GM21825 (cell line): Measurements from ENCODE around the gene UPF1.

Experiments
- ATAC-seq: cut with Tn5 transposase; IDR thresholded peaks from one replicate; pipeline ENCODE4 v1.9.1; 2021; ENCODE audit warnings: mild to moderate bottlenecking, moderate library complexity; ENCODE audit not compliant: unreplicated experiment

The UPF1 gene

GRCh38 chr19:18869781-18870530 is 38.2 kb downstream of the UPF1 start:
- no peak for ATAC-seq

- ATAC-seq = no peak
Observed at GRCh38 chr19:18870531-18871172, 38.9 kb downstream of the UPF1 start.

DNA sequence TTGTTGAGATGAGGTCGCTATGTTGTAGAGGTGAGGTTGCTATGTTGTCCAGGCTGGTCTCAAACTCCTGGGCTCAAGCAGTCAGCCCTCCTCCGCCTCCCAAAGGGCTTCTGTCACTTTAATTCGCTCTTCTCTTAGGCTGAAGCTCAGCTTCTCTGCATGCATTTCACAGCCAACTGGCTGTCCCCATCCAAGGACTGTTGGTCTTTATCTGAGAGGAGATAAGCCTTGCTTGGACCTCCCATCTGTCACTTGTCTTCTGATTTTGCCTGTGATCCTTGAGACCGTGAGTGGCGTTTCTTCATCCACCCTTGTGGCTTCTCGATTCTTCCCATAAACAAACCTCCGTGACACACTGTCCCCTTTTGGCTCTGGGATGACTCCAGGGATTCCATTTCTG is 39.8 kb downstream of the UPF1 start:
- ATAC-seq = no peak

- ATAC-seq = no peak
Observed at GRCh38 chr19:18875726-18876125, 44.0 kb downstream of the UPF1 start.

DNA sequence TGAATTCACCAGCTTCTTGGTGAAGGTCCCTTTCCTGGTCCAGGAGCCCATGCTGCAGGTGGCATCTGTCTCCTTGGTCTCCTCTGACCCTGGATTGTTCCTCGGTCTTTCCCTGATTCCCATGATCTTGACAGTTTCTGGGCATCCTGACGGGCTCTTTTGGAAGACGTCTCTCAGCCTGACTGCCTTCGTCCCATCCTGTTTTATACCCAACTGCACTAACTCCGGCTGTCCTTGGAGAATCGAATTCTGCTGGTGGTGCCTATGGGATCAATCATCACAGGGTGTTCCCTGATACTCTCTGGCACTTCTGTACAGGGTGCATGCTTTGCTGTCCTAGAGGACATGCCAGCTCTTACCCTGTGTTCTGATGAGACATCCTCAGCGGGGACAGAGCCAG is 45.1 kb downstream of the UPF1 start:
- ATAC-seq = no peak

DNA sequence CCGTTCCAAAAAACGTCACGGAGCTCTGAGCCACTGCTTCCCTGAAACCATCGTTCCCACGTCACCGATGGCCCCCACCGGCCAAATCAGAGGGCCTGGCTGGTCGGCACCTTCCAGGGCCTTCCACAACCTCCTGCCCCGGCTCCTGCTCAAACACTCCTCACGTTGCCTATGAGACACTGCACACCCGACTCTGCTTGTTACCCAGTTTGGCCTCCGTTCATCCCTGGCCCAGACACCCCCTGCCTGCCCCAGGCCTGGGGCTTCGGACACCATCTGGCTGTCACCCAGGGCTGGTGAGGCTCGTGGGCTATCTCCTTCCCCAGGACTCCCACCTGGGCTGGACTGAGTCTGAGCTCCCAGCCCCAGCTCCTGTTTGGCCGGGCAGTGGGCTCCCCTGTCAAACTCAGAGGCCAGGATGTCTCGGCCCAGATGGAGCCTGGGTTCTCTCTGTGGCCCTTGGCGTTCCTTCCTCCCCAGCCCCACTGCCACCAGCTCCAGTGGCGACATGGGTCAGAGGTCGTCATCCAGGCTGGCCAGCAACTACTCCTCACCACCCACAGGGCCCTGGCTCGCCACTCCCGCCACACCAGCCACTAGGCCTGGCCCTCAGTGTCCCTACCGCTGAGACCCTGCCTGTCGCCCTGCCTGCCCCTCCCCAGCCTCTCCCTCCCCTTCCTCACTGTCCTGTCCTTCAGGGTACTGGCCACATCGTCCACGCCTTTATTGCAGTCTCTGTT is 46.5 kb downstream of the UPF1 start:
- ATAC-seq = no peak

DNA sequence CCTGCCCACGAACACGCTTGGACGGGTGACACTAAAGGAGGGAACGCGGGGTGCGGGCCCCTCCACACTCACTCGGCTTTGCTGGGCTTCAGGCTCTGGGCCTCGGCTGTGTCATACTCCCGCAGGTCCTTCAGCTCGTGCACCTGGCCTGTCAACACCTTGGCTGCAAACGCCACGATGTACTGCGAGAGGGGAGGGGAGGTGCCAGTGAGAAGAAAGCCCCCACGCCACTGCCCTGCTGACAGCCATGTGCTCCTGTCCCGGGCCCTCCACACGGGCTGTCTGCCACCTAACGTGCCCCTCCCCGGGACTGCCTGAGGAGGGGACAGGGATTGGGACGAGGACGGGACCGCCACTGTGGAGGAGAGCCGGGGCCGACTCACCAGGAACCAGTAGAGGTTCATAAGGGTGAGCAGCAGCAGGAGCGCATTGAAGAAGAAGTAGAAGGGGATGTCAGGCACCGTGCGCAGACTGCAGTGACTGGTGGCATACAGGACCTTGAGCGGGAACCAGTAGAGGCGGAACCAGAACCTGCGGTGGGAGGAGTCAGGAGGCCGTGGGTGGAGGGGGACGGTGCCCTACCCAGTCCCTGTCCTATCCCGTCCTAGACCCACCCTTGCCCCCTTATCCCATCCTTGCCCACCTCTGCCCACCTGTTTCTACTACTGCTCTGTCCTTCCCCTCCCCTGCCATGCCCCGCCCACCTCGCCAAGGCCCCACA is 47.3 kb downstream of the UPF1 start:
- ATAC-seq = no peak

- ATAC-seq = no peak
Observed at GRCh38 chr19:18879579-18880373, 48.0 kb downstream of the UPF1 start.

GRCh38 chr19:18881491-18881890 is 49.7 kb downstream of the UPF1 start:
- ATAC-seq = no peak

DNA sequence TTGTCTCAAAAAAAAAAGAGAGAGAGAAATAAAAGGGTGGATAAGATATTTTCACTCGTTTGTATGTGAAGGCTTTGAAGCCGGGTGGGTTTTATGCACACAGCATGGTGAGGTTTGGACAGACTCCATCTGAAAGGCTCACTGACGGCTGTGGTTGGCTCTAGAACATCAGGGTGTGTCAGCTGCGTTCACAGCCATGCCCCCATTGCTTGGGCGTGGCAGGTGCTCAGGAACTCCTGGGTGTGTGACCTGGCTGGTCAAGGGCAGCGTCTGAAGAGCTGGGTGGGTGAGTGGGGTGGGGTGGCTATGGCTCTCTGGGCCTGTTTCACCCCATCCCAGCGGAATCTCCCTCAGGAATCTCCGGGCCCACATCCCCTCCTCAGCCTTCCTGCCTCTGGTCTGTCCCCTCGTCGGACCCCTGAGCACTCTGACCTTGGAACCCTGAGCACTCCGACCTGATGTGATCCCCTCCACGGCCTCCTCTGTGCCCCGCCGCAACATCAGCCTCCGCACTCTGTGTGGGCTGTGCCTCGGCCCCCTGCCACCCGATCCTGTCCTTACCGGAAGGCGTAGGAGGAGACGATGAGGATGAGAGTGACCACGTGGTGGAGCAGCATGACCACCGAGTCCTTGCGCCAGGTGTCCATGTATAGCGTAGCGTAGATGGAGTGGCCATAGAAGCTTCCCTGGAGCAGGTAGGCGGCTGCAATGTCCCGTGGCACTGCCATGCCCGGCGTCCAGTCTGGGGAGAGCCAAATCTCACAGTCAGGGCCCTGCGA is 52.0 kb downstream of the UPF1 start:
- ATAC-seq = no peak

DNA sequence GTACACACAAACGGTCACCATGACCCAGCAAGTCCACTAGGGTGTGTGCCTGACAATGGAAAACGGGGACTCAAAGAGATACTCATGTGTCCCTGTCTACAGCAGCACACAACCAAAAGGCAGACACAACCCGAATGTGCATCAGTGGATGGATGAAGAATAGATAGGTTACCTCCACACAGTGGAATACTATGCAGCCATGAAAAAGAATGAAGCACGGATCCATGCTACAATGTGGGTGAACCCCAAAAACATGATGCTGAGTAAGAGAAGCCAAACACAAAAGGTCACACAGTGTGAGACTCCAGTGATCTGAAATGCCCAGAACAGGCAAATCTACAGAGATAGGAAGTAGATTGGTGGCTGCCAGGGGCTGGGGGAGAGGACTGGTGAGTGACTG is 55.2 kb downstream of the UPF1 start:
- ATAC-seq = no peak

DNA sequence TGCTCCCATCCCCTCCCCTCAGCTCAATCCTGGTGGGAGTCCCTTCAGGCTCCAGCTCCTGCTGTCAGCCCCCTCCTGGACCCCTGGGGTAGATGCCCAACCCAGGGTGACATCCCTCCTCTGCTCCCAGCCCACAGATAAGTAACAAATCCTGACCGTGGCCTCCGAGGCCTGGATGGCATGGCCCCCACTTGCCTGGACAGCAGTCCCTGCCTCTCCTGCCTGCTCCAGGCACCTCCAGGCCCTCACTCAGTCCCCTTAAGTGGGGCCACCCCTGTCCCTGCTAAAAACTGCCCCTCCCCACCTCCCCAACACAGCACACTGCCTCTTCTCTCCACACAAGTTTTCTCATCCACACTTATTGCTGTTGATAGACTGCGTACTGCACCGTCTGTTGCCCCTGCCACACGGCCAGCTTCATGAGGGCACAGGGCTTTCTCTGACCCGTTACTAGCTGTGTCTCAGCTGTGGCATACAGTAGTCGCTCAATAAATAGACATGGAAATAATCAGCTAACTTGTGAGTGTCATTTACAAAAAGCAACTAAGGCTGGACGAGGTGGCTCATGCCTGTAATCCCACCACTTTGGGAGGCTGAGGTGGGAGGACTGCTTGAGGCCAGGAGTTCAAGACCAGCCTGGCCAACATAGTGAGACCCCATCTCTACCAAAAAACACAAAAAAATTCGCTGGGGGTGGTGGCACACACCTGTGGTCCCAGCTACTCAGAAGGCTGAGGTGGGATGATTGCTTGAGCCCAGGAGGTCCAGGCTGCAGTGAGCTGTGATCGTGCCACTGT is 58.4 kb downstream of the UPF1 start:
- ATAC-seq = no peak

- no peak for ATAC-seq
Observed at GRCh38 chr19:18893587-18894253, 62.0 kb downstream of the UPF1 start.

- no peak for ATAC-seq
Observed at GRCh38 chr19:18894254-18895037, 62.7 kb downstream of the UPF1 start.

DNA sequence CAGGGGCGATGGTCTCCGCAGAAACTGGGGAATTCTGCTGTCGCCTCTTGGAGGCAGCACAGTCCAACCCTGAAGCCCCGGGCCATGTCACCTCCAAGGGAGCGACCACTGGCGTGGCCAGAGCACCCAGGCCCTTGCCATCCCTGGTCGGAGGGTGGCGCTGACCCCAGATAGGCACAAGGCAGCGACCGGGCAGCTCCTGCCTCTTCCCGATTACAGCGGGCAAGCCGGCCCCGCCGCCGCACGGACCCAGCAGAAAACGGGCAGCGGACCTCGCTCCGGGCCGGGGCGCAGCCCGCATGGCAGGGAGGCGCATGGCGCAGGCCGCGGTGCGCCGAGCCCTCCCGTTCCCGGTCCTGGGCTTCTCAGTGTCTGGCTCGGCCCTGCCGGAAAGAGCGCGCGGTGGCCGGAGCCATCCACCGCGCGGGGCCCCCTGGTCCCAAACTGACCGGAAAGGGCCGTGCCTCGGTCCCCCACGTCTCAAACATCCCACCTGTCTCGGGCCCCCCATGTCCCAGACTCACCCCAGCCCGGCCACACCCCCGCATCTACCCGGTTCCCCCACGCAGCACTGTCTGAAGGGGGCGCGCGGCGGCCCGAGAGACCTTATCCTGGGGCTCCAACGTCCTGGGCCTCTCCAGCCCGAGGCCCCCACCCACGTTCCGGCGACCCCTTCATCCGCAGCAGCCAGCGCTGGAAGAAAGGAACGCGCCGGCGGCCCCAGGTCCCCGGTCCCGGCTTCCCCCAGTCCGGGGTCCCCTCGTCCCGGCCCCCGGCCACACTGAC is 63.5 kb downstream of the UPF1 start:
- no peak for ATAC-seq

DNA sequence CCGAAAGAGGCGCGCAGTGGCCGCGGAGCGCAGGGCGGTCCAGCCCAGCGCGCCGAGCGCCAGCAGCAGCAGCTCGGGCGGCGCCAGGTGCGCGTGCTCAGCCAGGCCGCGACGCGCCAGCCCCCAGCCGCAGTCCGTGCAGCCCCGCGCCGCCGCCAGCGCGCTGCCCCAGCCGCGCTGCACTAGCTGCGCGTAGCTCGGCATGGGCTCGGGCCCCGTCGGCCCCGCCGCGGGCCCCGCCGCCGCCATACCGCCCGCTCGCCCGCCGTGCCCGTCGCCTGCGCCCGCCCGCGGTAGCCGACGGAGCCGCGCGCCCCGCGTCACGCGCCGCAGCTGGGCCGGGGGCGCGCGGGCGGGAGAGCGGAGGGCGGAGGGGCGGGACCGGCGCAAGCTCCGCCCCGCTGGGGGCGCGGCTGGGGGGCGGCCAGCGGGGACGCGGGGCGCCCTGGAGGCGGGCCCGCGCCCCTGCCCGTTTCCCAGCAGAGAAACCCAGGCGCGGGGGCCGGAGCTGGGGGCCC is 64.1 kb downstream of the UPF1 start, which contains the start of gene CERS1:
Gene CERS1, minus strand, starts transcription at position 335 of the 518 bp plus-strand sequence. Its CDS starts 86 bp downstream, at position 249.
- no peak for ATAC-seq
